Karpas-422 (cell line): ENCODE measurements around the gene RAD9A. TPM values are rescaled to one million over a fixed set of nuclear protein-coding genes. Genes with fewer than 3 reads are reported as not detected.
A peak's percentile ranks its signal among the peaks of the same experiment; 100 is the strongest.

Source experiments
- DNase-seq: peaks from one replicate; pipeline ENCODE4 v3.0.0-alpha.2; 2015
- H2AFZ ChIP-seq: fragments of 200-600 bp; sonication (generic); 2 replicates; pipeline ENCODE4 v1.6.1; 2014; ENCODE audit warnings: antibody characterized with exemption, low read length, mixed read lengths
- H3K27ac ChIP-seq: fragments of 200-600 bp; sonication (generic); 2 replicates; pipeline ENCODE4 v1.5.1; 2014; ENCODE audit warnings: mild to moderate bottlenecking, low read length, moderate library complexity
- H3K27me3 ChIP-seq: fragments of 200-600 bp; sonication (generic); 2 replicates; pipeline ENCODE4 v1.6.1; 2014; ENCODE audit warnings: low read length, mixed read lengths
- H3K36me3 ChIP-seq: fragments of 200-600 bp; sonication (generic); 2 replicates; pipeline ENCODE4 v1.6.1; 2014; ENCODE audit warnings: low read length, mixed read lengths; ENCODE audit not compliant: insufficient read depth
- H3K4me1 ChIP-seq: fragments of 200-600 bp; sonication (generic); 2 replicates; pipeline ENCODE4 v1.6.1; 2014; ENCODE audit warnings: mild to moderate bottlenecking, low read length, mixed read lengths
- H3K4me2 ChIP-seq: fragments of 200-600 bp; sonication (generic); 2 replicates; pipeline ENCODE4 v1.6.1; 2014; ENCODE audit warnings: low read length, low read depth, mild to moderate bottlenecking; ENCODE audit not compliant: poor library complexity, severe bottlenecking
- H3K4me3 ChIP-seq: fragments of 200-600 bp; sonication (generic); 2 replicates; pipeline ENCODE4 v1.5.1; 2014; ENCODE audit warnings: mild to moderate bottlenecking, antibody characterized with exemption, low read length, mixed read lengths
- H3K79me2 ChIP-seq: fragments of 200-600 bp; sonication (generic); 2 replicates; pipeline ENCODE4 v1.6.1; 2014; ENCODE audit warnings: mild to moderate bottlenecking, low read length, mixed read lengths
- H3K9ac ChIP-seq: fragments of 200-600 bp; sonication (generic); 2 replicates; pipeline ENCODE4 v1.6.0; 2014; ENCODE audit warnings: low read length
- H3K9me2 ChIP-seq: fragments of 200-600 bp; sonication (generic), shearing (Covaris generic); replicated peaks from 2 replicates; pipeline ENCODE4 v1.6.0; 2014; ENCODE audit warnings: mild to moderate bottlenecking, low read length, moderate library complexity; ENCODE audit not compliant: insufficient read depth
- H3K9me3 ChIP-seq: fragments of 300-700, 200-600 bp; sonication (generic); 2 replicates; pipeline ENCODE4 v1.6.1; 2014; ENCODE audit warnings: low read length, mixed read lengths
- H4K20me1 ChIP-seq: fragments of 200-600 bp; sonication (generic); 2 replicates; pipeline ENCODE4 v1.6.1; 2014; ENCODE audit warnings: mild to moderate bottlenecking, antibody characterized with exemption, low read length, low read depth; ENCODE audit not compliant: insufficient read depth
- total RNA-seq: library from RNA; depleted of rRNA; stranded (reverse); fragments of >200 nt; shearing (Covaris generic); gene quantifications from 2 replicates; pipeline ENCODE4 v1.2.3, GENCODE V29; 2014; ENCODE audit warnings: low replicate concordance

The RAD9A gene
- total RNA-seq, 1 experiment from 2014 or later, result 14.8 TPM

GRCh38 chr11:67384851-67385366 is 6.9 kb upstream of the RAD9A start:
- 0 out of 2 replicates have a peak, but pooled peaks cover 3% of the 10 kb centered on the region for H4K20me1 ChIP-seq
- H3K4me2 ChIP-seq, result no peak overlapping the region
- H3K9me3 ChIP-seq, result no peaks in the 10 kb centered on the region

GRCh38 chr11:67387069-67387468 is 4.7 kb upstream of the RAD9A start:
- Histone ChIP-seq H3K9ac (no peak overlapping the region), H4K20me1 (0 out of 2 replicates have a peak, but pooled peaks cover 3% of the 10 kb centered on the region), H2AFZ (no peak overlapping the region), H3K79me2 (peaks cover 6% of the 10 kb centered on the region), H3K4me3 (no peak overlapping the region), H3K9me3 (no peaks in the 10 kb centered on the region), H3K9me2 (no peaks in the 10 kb centered on the region), H3K4me2 (no peak overlapping the region), H3K27ac (no peak overlapping the region), H3K27me3 (no peaks in the 10 kb centered on the region), H3K36me3 (no peaks in the 10 kb centered on the region), H3K4me1 (peaks cover 19% of the 10 kb centered on the region)
- peak; percentile 48 for DNase-seq

More at GRCh38 chr11:67384851-67385366, 6.9 kb upstream of the RAD9A start:
- no peak overlapping the region for H2AFZ ChIP-seq
- no peaks in the 10 kb centered on the region for H3K27me3 ChIP-seq
- no peak overlapping the region for H3K27ac ChIP-seq
- no peaks in the 10 kb centered on the region for H3K79me2 ChIP-seq
- no peaks in the 10 kb centered on the region for H3K9me2 ChIP-seq
- H3K9ac ChIP-seq, result no peak overlapping the region
- no peak overlapping the region for H3K4me3 ChIP-seq
- H3K4me1 ChIP-seq, result peaks cover 25% of the 10 kb centered on the region
- no peaks in the 10 kb centered on the region for H3K36me3 ChIP-seq
- no peak for DNase-seq

DNA sequence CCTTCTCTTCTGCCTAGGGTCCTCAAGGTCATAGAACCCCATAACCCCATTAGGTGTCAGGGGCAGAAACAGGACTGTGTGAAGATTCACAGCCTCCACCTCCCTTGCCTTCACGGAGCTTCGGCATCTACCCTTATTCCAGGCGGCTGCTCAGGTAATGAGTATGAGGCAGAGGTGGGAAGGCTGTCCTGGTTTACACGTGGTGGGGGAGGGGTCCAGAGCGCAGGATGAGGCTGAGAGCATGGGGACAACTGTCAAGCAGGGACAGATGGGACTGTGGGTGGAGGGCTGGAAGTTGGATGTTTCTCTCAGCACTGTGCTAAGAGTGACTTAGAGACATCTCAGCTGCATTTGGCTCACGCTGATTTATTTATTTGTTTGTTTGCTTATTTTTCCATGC is 4.3 kb upstream of the RAD9A start:
- Histone ChIP-seq H3K4me1 (peaks cover 17% of the 10 kb centered on the region), H3K27ac (no peak overlapping the region), H3K9me2 (no peaks in the 10 kb centered on the region), H3K4me3 (no peak overlapping the region), H3K9me3 (no peaks in the 10 kb centered on the region), H3K27me3 (no peaks in the 10 kb centered on the region), H3K4me2 (no peak overlapping the region), H3K36me3 (no peaks in the 10 kb centered on the region), H3K9ac (no peak overlapping the region), H4K20me1 (0 out of 2 replicates have a peak, but pooled peaks cover 7% of the 10 kb centered on the region), H3K79me2 (peaks cover 10% of the 10 kb centered on the region), H2AFZ (no peak overlapping the region)
- no peak for DNase-seq

GRCh38 chr11:67389477-67389876 is 2.3 kb upstream of the RAD9A start:
- peak; percentile 76 for DNase-seq
- H3K4me2 ChIP-seq, result no peak overlapping the region

GRCh38 chr11:67390947-67391303 is 861 bp upstream of the RAD9A start:
- Histone ChIP-seq H3K9me3 (no peaks in the 10 kb centered on the region), H3K79me2 (peaks cover 13% of the 10 kb centered on the region), H3K9ac (peak overlapping the region; percentile 87), H2AFZ (no peak overlapping the region), H4K20me1 (peaks cover 9% of the 10 kb centered on the region; the same call in 1 of the 2 replicates), H3K9me2 (no peaks in the 10 kb centered on the region), H3K4me2 (peak overlapping the region; percentile 97), H3K36me3 (peaks cover 8% of the 10 kb centered on the region; the same call in 1 of the 2 replicates), H3K4me1 (peaks cover 34% of the 10 kb centered on the region), H3K27ac (no peak overlapping the region), H3K27me3 (no peaks in the 10 kb centered on the region), H3K4me3 (peak overlapping the region; percentile 86)
- DNase-seq, result no peak

More at GRCh38 chr11:67389477-67389876, 2.3 kb upstream of the RAD9A start:
- Histone ChIP-seq H3K4me1 (peaks cover 34% of the 10 kb centered on the region), H4K20me1 (peaks cover 9% of the 10 kb centered on the region; the same call in 1 of the 2 replicates), H3K9me2 (no peaks in the 10 kb centered on the region), H2AFZ (no peak overlapping the region), H3K4me3 (no peak overlapping the region), H3K79me2 (peaks cover 13% of the 10 kb centered on the region), H3K9me3 (no peaks in the 10 kb centered on the region), H3K36me3 (no peaks in the 10 kb centered on the region), H3K27ac (no peak overlapping the region), H3K27me3 (no peaks in the 10 kb centered on the region), H3K9ac (no peak overlapping the region)

DNA sequence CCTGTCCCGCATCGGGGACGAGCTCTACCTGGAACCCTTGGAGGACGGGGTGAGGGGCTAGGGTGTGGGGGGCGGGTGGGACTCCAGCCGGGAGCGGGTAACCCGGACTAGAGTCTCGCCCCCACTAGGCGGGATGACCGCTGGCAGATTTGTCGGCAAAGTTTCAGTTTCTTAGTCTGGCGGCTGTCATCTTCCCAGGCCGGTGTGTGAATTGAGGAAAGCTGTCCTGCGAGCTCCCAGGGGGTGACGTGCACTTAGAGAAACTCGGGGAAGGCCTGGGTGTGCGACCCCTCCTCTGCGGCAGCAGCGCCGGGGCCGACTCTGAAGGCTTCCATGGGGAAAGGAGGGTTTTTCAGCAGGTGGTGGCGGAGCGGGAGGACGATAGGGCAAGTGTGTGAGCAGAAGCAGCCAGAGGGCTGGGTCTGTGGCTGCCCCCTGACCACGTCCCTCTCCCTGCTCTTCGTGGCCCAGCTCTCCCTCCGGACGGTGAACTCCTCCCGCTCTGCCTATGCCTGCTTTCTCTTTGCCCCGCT is 463 bp downstream of the RAD9A start:
- Histone ChIP-seq H3K4me2 (peak overlapping the region; percentile 97), H3K27ac (peak overlapping the region; percentile 50; the same call in 1 of the 2 replicates), H3K4me3 (peak overlapping the region; percentile 86), H3K9me2 (no peaks in the 10 kb centered on the region), H3K79me2 (peaks cover 13% of the 10 kb centered on the region), H4K20me1 (peaks cover 9% of the 10 kb centered on the region; the same call in 1 of the 2 replicates), H3K9me3 (no peaks in the 10 kb centered on the region), H3K27me3 (no peaks in the 10 kb centered on the region), H3K9ac (peak overlapping the region; percentile 92), H3K4me1 (peaks cover 30% of the 10 kb centered on the region), H2AFZ (0 out of 2 replicates have a peak overlapping the region, but pooled peaks have one; percentile 64), H3K36me3 (peaks cover 11% of the 10 kb centered on the region; the same call in 1 of the 2 replicates)
- no peak for DNase-seq

DNA sequence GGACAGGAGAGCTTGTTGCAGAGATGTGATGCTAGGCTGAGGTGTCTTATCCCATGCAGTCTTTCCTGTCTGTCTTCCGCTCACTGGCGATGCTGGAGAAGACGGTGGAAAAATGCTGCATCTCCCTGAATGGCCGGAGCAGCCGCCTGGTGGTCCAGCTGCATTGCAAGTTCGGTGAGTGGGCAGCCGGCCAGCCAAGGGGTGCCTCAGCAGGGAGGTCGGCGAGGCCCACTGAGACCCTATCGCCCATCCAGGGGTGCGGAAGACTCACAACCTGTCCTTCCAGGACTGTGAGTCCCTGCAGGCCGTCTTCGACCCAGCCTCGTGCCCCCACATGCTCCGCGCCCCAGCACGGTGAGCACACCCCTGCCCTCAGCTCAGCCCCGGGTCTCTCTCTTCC is 1.7 kb downstream of the RAD9A start:
- Histone ChIP-seq H3K4me2 (peak overlapping the region; percentile 97), H4K20me1 (peaks cover 9% of the 10 kb centered on the region; the same call in 1 of the 2 replicates), H3K27me3 (no peaks in the 10 kb centered on the region), H3K9ac (peak overlapping the region; percentile 26; the same call in 1 of the 2 replicates), H3K79me2 (peaks cover 16% of the 10 kb centered on the region), H2AFZ (no peak overlapping the region), H3K27ac (0 out of 2 replicates have a peak overlapping the region, but pooled peaks have one; percentile 19), H3K4me3 (0 out of 2 replicates have a peak overlapping the region, but pooled peaks have one; percentile 16), H3K9me3 (no peaks in the 10 kb centered on the region), H3K9me2 (no peaks in the 10 kb centered on the region), H3K4me1 (peaks cover 30% of the 10 kb centered on the region), H3K36me3 (peaks cover 16% of the 10 kb centered on the region; the same call in 1 of the 2 replicates)
- no peak for DNase-seq

DNA sequence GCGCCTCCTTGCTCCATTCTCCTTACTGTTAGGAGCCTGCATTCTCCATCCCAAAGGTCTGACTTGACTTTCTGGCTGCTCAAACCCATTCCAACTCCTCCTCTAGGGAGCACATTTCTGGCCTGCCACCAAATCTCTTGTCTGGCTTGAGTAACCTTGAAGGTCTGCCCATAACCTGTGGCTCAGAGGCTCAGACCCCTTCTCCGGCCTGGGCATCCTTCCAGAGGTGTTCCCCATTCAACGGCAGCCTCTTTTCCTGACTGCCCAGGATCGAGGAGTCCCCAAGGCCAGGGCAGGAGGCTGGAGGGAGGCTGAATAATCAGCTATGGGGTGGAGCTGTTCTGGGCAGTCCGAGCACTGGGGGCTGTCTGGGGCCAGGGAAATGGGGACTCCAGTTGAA is 2.2 kb downstream of the RAD9A start:
- Histone ChIP-seq H3K79me2 (peaks cover 17% of the 10 kb centered on the region), H3K9me2 (no peaks in the 10 kb centered on the region), H3K9me3 (no peaks in the 10 kb centered on the region), H3K9ac (peak overlapping the region; percentile 23; the same call in 1 of the 2 replicates), H2AFZ (no peak overlapping the region), H3K4me1 (peaks cover 30% of the 10 kb centered on the region), H3K27ac (peak overlapping the region; percentile 19; the same call in 1 of the 2 replicates), H3K36me3 (peaks cover 21% of the 10 kb centered on the region; the same call in 1 of the 2 replicates), H3K27me3 (no peaks in the 10 kb centered on the region), H3K4me2 (peak overlapping the region; percentile 97), H3K4me3 (no peak overlapping the region), H4K20me1 (peaks cover 9% of the 10 kb centered on the region; the same call in 1 of the 2 replicates)
- DNase-seq, result no peak
